Measurements from ENCODE around the gene GPATCH2L.

The GPATCH2L gene

GRCh38 chr14:76135722-76136121 lies 16.0 kb upstream of the GPATCH2L start:
- in situ Hi-C loops (cut with MboI; ENCODE audit: low sequenced_read_pairs), result no loop called here

- in situ Hi-C loops (cut with MboI; ENCODE audit: low sequenced_read_pairs), result no loop called here
These were observed 15.1 kb upstream of the GPATCH2L start for GRCh38 chr14:76136476-76137110.

- in situ Hi-C loops (cut with MboI; ENCODE audit: low sequenced_read_pairs), result no loop called here
These were observed 13.5 kb upstream of the GPATCH2L start for GRCh38 chr14:76138119-76138757.

GRCh38 chr14:76138758-76139723 lies 12.7 kb upstream of the GPATCH2L start:
- in situ Hi-C loops (cut with MboI; ENCODE audit: low sequenced_read_pairs), result no loop called here

GRCh38 chr14:76143642-76144041 lies 8.1 kb upstream of the GPATCH2L start:
- in situ Hi-C loops (cut with MboI; ENCODE audit: low sequenced_read_pairs), result no loop called here

- in situ Hi-C loops (cut with MboI; ENCODE audit: low sequenced_read_pairs), result no loop called here
These were observed 4.7 kb upstream of the GPATCH2L start for GRCh38 chr14:76146976-76147375.

- in situ Hi-C loops (cut with MboI; ENCODE audit: low sequenced_read_pairs), result no loop called here
These were observed 2.5 kb upstream of the GPATCH2L start for GRCh38 chr14:76149196-76149595.

GRCh38 chr14:76152333-76152681 lies 585 bp downstream of the GPATCH2L start:
- in situ Hi-C loops (cut with MboI; ENCODE audit: low sequenced_read_pairs), result no loop called here

- in situ Hi-C loops (cut with MboI; ENCODE audit: low sequenced_read_pairs), result no loop called here
These were observed 2.2 kb downstream of the GPATCH2L start for GRCh38 chr14:76153919-76154318.

GRCh38 chr14:76154539-76155126 lies 2.9 kb downstream of the GPATCH2L start:
- in situ Hi-C loops (cut with MboI; ENCODE audit: low sequenced_read_pairs), result no loop called here

- in situ Hi-C loops (cut with MboI; ENCODE audit: low sequenced_read_pairs), result no loop called here
These were observed 12.1 kb downstream of the GPATCH2L start for GRCh38 chr14:76163668-76164363.

GRCh38 chr14:76168531-76168930 lies 16.8 kb downstream of the GPATCH2L start:
- in situ Hi-C loops (cut with MboI; ENCODE audit: low sequenced_read_pairs), result no loop called here

- in situ Hi-C loops (cut with MboI; ENCODE audit: low sequenced_read_pairs), result no loop called here
These were observed 18.1 kb downstream of the GPATCH2L start for GRCh38 chr14:76169776-76170175.

GRCh38 chr14:76174982-76175381 lies 23.3 kb downstream of the GPATCH2L start:
- in situ Hi-C loops (cut with MboI; ENCODE audit: low sequenced_read_pairs), result no loop called here

- in situ Hi-C loops (cut with MboI; ENCODE audit: low sequenced_read_pairs), result no loop called here
These were observed 24.2 kb downstream of the GPATCH2L start for GRCh38 chr14:76175942-76176341.

GRCh38 chr14:76181546-76181945 lies 29.8 kb downstream of the GPATCH2L start:
- in situ Hi-C loops (cut with MboI; ENCODE audit: low sequenced_read_pairs), result no loop called here

- in situ Hi-C loops (cut with MboI; ENCODE audit: low sequenced_read_pairs), result no loop called here
These were observed 34.7 kb downstream of the GPATCH2L start for GRCh38 chr14:76186308-76187027.

GRCh38 chr14:76191297-76191696 lies 39.6 kb downstream of the GPATCH2L start:
- in situ Hi-C loops (cut with MboI; ENCODE audit: low sequenced_read_pairs), result no loop called here

- in situ Hi-C loops (cut with MboI; ENCODE audit: low sequenced_read_pairs), result no loop called here
These were observed 42.0 kb downstream of the GPATCH2L start for GRCh38 chr14:76193696-76194095.

- in situ Hi-C loops (cut with MboI; ENCODE audit: low sequenced_read_pairs), result no loop called here
These were observed 42.6 kb downstream of the GPATCH2L start for GRCh38 chr14:76194327-76194726.
